Left lung (tissue), 10 donors: Measurements from ENCODE around the gene SLCO3A1. TPM values are rescaled to one million over a fixed set of nuclear protein-coding genes. Genes with fewer than 3 reads are reported as not detected.
A peak's percentile ranks its signal among the peaks of the same experiment; 100 is the strongest.
"Not testable (repeated sequence)": the region's sequence is repeated elsewhere in the genome, so short reads cannot be mapped to it uniquely, and the experiment has no call there.

Experiments
- ATAC-seq: fragments of 200-7000 bp; cut with Tn5 transposase; one replicate; pipeline ENCODE4 v1.9.1; 2020; ENCODE audit warnings: moderate library complexity
- DNase-seq, 4 donors: peaks; one replicate each; pipeline ENCODE4 v3.0.0-alpha.2; 2013 to 2020
- H3K27ac ChIP-seq, 2 donors: fragments of 200-600 bp; sonication (generic) in 1 of 2; one replicate each; pipeline versions ENCODE4 v1.5.0 to v1.8.0; 2020 to 2021
- H3K27me3 ChIP-seq, 2 donors: fragments of 200-600 bp; sonication (generic) in 1 of 2; one replicate each; pipeline versions ENCODE4 v1.5.0 to v1.8.0; 2020 to 2021
- H3K36me3 ChIP-seq, 2 donors: fragments of 200-600 bp; sonication (generic) in 1 of 2; one replicate each; pipeline versions ENCODE4 v1.5.0 to v1.8.0; 2020 to 2021
- H3K4me1 ChIP-seq, 2 donors: fragments of 200-600 bp; one replicate each; pipeline ENCODE4 v1.8.0; 2021
- H3K4me3 ChIP-seq, 2 donors: fragments of 200-600 bp; sonication (generic) in 1 of 2; one replicate each; pipeline versions ENCODE4 v1.5.0 to v1.8.0; 2020 to 2021; ENCODE audit warnings: mild to moderate bottlenecking in 1 of 2
- H3K9me3 ChIP-seq, 2 donors: fragments of 200-600 bp; sonication (generic) in 1 of 2; one replicate each; pipeline versions ENCODE4 v1.5.0 to v1.8.0; 2020 to 2021
- CTCF ChIP-seq, 2 donors: fragments of 200-600 bp; sonication (generic) in 1 of 2; IDR thresholded peaks; one replicate each; pipeline versions ENCODE4 v1.5.0 to v1.8.0; 2021; ENCODE audit warnings: antibody characterized with exemption in 2 of 2
- intact Hi-C, 2 donors: fragments of 100-400 bp; cut with DNase I; formaldehyde crosslinking; loops; one replicate each; pipeline versions ENCODE4 v1.11.2 to v1.14.2; 2022
- polyA plus RNA-seq, 6 donors: library from polyadenylated mRNA; unstranded; fragments of 120-200 nt; gene quantifications; one replicate each; pipeline ENCODE4 v1.2.1, GENCODE V29; 2013; ENCODE audit not compliant: insufficient read length in 6 of 6
- total RNA-seq, 2 donors: library from RNA; stranded (reverse); fragmentation: NEBNext Ultra II Directional; extraction: Animal tissue kit (Norgen Biotek cat#: 25700); gene quantifications; one replicate each; pipeline ENCODE4 v1.2.1, GENCODE V29; 2021
- donor health status: DM: no; HTN: yes; CAD: no.
- donor health status: DM: no; HTN: no; CAD: no.

The SLCO3A1 gene
- total and polyA plus RNA-seq, 8 donors = 7.7 to 49.0 (median 11.9) TPM

GRCh38 chr15:92062505-92062904, 209.0 kb downstream of the SLCO3A1 start:
- intact Hi-C loops = no loop called here
- H3K4me3 ChIP-seq = no peak overlapping the region
- no peak overlapping the region for H3K27ac ChIP-seq
- no peaks in the 10 kb centered on the region for H3K27me3 ChIP-seq
- DNase-seq (no peak), ATAC-seq (no peak)
- H3K36me3 ChIP-seq = no peaks in the 10 kb centered on the region
- no peaks in the 10 kb centered on the region for H3K9me3 ChIP-seq
- no peaks in the 10 kb centered on the region for H3K4me1 ChIP-seq
- TF ChIP-seq CTCF (IDR thresholded peaks at IDR 0.05) = no peak

GRCh38 chr15:92068121-92068520, 214.6 kb downstream of the SLCO3A1 start:
- intact Hi-C loops = no loop called here
- DNase-seq (no peak), ATAC-seq (no peak)
- Histone ChIP-seq H3K36me3 (no peaks in the 10 kb centered on the region), H3K27me3 (no peaks in the 10 kb centered on the region), H3K4me1 (peaks cover 15 to 53% of the 10 kb centered on the region in 2 donors), H3K27ac (peak overlapping the region in 1 of 2 donors; percentile 18), H3K4me3 (no peak overlapping the region), H3K9me3 (no peaks in the 10 kb centered on the region)
- no peak for TF ChIP-seq CTCF (IDR thresholded peaks at IDR 0.05)

GRCh38 chr15:92069308-92070250, 216.1 kb downstream of the SLCO3A1 start:
- Histone ChIP-seq H3K4me1 (peaks cover 30 to 68% of the 10 kb centered on the region in 2 donors), H3K27me3 (no peaks in the 10 kb centered on the region), H3K27ac (peak overlapping the region; percentile 75 to 88), H3K9me3 (no peaks in the 10 kb centered on the region), H3K4me3 (no peak overlapping the region), H3K36me3 (no peaks in the 10 kb centered on the region)
- peak; percentile 82 for ATAC-seq
- peak in 1 of 4 donors; percentile 80 for DNase-seq
- intact Hi-C loops = loop anchor here in 1 of 2 donors (10.0 kb wide), 1 partner anchor 125 kb away; no protein-coding TSS in a partner anchor
- no peak for TF ChIP-seq CTCF (IDR thresholded peaks at IDR 0.05)

GRCh38 chr15:92070251-92070650, 216.7 kb downstream of the SLCO3A1 start:
- intact Hi-C loops = loop anchor here in 1 of 2 donors (10.0 kb wide), 1 partner anchor 125 kb away; no protein-coding TSS in a partner anchor
- ATAC-seq, H3K9me3 ChIP-seq, H3K36me3 ChIP-seq, DNase-seq, H3K4me3 ChIP-seq, H3K27me3 ChIP-seq: not testable (repeated sequence)
- Histone ChIP-seq H3K4me1 (peaks cover 34 to 74% of the 10 kb centered on the region in 2 donors), H3K27ac (peak overlapping the region; percentile 75 to 88)

GRCh38 chr15:92071045-92071634, 217.6 kb downstream of the SLCO3A1 start:
- no peaks in the 10 kb centered on the region for H3K36me3 ChIP-seq
- no peak overlapping the region for H3K4me3 ChIP-seq
- DNase-seq (peak in 2 of 4 donors; percentile 45 to 77), ATAC-seq (no peak)
- peak overlapping the region in 1 of 2 donors; percentile 29 for H3K27ac ChIP-seq
- no peak for TF ChIP-seq CTCF (IDR thresholded peaks at IDR 0.05)
- intact Hi-C loops = loop anchor here in 1 of 2 donors (10.0 kb wide), 1 partner anchor 126 kb away; no protein-coding TSS in a partner anchor
- H3K4me1 ChIP-seq = peaks cover 34 to 76% of the 10 kb centered on the region in 2 donors
- no peaks in the 10 kb centered on the region for H3K27me3 ChIP-seq
- H3K9me3 ChIP-seq = no peaks in the 10 kb centered on the region
